GM19397 (cell line): Measurements from ENCODE around the gene TRUB1.

Source experiments
- ATAC-seq: cut with Tn5 transposase; IDR thresholded peaks from one replicate; pipeline ENCODE4 v1.9.1; 2021; ENCODE audit warnings: mild to moderate bottlenecking, moderate library complexity; ENCODE audit not compliant: unreplicated experiment

TRUB1 gene

GRCh38 chr10:115026056-115026745, 88.2 kb downstream of the TRUB1 start:
- ATAC-seq = no peak

- ATAC-seq = no peak
Measured at GRCh38 chr10:115026746-115027140, 88.7 kb downstream of the TRUB1 start.
